GM12878 (cell line): ENCODE data around the gene MUC12.

Experiments
- EED ChIP-seq: sonication (generic); IDR thresholded peaks from 2 replicates; pipeline ENCODE4 v1.6.1; 2016; ENCODE audit warnings: antibody characterized with exemption, low read depth
- EGR1 ChIP-seq, 2 experiments: IDR thresholded peaks; 1 replicate in 1 of 2; 2 replicates in 1 of 2; pipeline ENCODE4 v1.6.1; 2011 to 2012; ENCODE audit warnings: low read depth in 2 of 2, low read length in 2 of 2, borderline replicate concordance in 1 of 2, mild to moderate bottlenecking in 1 of 2, moderate library complexity in 1 of 2
- EP300 ChIP-seq, 2 experiments: fragments of 150-350 bp in 1 of 2; IDR thresholded peaks; 2 replicates each; pipeline ENCODE4 v1.6.1; 2011 to 2012; ENCODE audit warnings: low read depth in 2 of 2, low read length in 2 of 2, borderline replicate concordance in 1 of 2, improper control_type of control experiment in 1 of 2, inconsistent platforms in 1 of 2; ENCODE audit not compliant: control insufficient read depth in 1 of 2
- EZH2 ChIP-seq: IDR thresholded peaks from 2 replicates; pipeline ENCODE4 v1.6.1; 2012; ENCODE audit warnings: low read depth, mild to moderate bottlenecking, control low read depth, inconsistent platforms, low read length, borderline replicate concordance; ENCODE audit not compliant: control insufficient read depth
- POLR2A ChIP-seq: IDR thresholded peaks from 2 replicates; pipeline ENCODE4 v1.6.1; 2011; ENCODE audit warnings: low read depth, mild to moderate bottlenecking, low read length
- ZNF274 ChIP-seq: IDR thresholded peaks from one replicate; pipeline ENCODE4 v1.8.0; 2011; ENCODE audit not compliant: insufficient read length, insufficient read depth
- TF ChIP-seq, protein P1 (sequence below), 3 experiments: IDR thresholded peaks in 2 of 3; conservative IDR thresholded peaks in 1 of 3; 2 replicates each; pipeline ENCODE4 v1.5.1; 2011; ENCODE audit warnings: low read depth in 3 of 3, low read length in 3 of 3, mild to moderate bottlenecking in 3 of 3, control low read depth in 2 of 3, moderate library complexity in 2 of 3, inconsistent platforms in 1 of 3, mixed read lengths in 1 of 3; ENCODE audit not compliant: control insufficient read depth in 2 of 3, insufficient read depth in 1 of 3; ENCODE audit errors: extremely low read depth in 1 of 3
- TF ChIP-seq, protein P2 (sequence below): IDR thresholded peaks from 2 replicates; pipeline ENCODE4 v1.6.1; 2012; ENCODE audit warnings: improper control_type of control experiment, low read depth, low read length; ENCODE audit not compliant: insufficient replicate concordance
- TF ChIP-seq, protein P3 (sequence below): fragments of 450-650 bp; formaldehyde crosslinking; IDR thresholded peaks from 2 replicates; pipeline ENCODE4 v1.4.0; 2022; ENCODE audit warnings: mild to moderate bottlenecking, moderate library complexity

DNA sequence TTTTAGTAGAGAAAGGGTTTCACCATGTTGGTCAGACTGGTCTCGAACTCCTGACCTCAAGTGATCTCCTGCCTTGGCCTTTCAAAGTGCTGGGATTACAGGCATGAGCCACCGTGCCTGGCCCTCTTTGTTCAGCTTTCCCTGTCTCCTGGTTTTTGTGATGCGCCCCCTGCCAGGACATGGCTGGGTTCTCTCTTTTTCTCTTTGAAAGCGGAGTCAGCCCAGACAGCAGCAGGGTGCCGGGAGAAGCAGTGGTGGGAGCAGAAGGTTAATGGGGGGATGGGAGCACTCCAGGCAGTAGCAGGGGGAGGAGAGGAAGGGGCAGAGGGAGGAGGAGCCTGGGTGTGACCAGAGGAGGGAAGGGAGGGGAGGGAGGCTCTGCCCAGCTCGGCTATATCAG, 18.2 kb upstream of the MUC12 start:
- TF ChIP-seq EP300 (IDR thresholded peaks at IDR 0.05; ENCODE audit: borderline replicate concordance in 1 of 2, control insufficient read depth in 1 of 2, low read depth in 2 of 2, low read length in 2 of 2) (no peak), EZH2 (no peak), ZNF274 (no peak), EED (no peak), POLR2A (no peak), EGR1 (IDR thresholded peaks at IDR 0.05; ENCODE audit: borderline replicate concordance in 1 of 2, low read depth in 2 of 2, low read length in 2 of 2) (no peak)
- TF ChIP-seq, protein P1, sequence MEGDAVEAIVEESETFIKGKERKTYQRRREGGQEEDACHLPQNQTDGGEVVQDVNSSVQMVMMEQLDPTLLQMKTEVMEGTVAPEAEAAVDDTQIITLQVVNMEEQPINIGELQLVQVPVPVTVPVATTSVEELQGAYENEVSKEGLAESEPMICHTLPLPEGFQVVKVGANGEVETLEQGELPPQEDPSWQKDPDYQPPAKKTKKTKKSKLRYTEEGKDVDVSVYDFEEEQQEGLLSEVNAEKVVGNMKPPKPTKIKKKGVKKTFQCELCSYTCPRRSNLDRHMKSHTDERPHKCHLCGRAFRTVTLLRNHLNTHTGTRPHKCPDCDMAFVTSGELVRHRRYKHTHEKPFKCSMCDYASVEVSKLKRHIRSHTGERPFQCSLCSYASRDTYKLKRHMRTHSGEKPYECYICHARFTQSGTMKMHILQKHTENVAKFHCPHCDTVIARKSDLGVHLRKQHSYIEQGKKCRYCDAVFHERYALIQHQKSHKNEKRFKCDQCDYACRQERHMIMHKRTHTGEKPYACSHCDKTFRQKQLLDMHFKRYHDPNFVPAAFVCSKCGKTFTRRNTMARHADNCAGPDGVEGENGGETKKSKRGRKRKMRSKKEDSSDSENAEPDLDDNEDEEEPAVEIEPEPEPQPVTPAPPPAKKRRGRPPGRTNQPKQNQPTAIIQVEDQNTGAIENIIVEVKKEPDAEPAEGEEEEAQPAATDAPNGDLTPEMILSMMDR (IDR thresholded peaks at IDR 0.05 in 2 of 3, conservative IDR thresholded peaks at IDR 0.05 in 1 of 3; ENCODE audit: control insufficient read depth in 2 of 3, extremely low read depth in 1 of 3, insufficient read depth in 1 of 3, low read depth in 3 of 3, low read length in 3 of 3), result no peak
- TF ChIP-seq, protein P2, sequence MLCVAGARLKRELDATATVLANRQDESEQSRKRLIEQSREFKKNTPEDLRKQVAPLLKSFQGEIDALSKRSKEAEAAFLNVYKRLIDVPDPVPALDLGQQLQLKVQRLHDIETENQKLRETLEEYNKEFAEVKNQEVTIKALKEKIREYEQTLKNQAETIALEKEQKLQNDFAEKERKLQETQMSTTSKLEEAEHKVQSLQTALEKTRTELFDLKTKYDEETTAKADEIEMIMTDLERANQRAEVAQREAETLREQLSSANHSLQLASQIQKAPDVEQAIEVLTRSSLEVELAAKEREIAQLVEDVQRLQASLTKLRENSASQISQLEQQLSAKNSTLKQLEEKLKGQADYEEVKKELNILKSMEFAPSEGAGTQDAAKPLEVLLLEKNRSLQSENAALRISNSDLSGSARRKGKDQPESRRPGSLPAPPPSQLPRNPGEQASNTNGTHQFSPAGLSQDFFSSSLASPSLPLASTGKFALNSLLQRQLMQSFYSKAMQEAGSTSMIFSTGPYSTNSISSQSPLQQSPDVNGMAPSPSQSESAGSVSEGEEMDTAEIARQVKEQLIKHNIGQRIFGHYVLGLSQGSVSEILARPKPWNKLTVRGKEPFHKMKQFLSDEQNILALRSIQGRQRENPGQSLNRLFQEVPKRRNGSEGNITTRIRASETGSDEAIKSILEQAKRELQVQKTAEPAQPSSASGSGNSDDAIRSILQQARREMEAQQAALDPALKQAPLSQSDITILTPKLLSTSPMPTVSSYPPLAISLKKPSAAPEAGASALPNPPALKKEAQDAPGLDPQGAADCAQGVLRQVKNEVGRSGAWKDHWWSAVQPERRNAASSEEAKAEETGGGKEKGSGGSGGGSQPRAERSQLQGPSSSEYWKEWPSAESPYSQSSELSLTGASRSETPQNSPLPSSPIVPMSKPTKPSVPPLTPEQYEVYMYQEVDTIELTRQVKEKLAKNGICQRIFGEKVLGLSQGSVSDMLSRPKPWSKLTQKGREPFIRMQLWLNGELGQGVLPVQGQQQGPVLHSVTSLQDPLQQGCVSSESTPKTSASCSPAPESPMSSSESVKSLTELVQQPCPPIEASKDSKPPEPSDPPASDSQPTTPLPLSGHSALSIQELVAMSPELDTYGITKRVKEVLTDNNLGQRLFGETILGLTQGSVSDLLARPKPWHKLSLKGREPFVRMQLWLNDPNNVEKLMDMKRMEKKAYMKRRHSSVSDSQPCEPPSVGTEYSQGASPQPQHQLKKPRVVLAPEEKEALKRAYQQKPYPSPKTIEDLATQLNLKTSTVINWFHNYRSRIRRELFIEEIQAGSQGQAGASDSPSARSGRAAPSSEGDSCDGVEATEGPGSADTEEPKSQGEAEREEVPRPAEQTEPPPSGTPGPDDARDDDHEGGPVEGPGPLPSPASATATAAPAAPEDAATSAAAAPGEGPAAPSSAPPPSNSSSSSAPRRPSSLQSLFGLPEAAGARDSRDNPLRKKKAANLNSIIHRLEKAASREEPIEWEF, result no peak
- TF ChIP-seq, protein P3, sequence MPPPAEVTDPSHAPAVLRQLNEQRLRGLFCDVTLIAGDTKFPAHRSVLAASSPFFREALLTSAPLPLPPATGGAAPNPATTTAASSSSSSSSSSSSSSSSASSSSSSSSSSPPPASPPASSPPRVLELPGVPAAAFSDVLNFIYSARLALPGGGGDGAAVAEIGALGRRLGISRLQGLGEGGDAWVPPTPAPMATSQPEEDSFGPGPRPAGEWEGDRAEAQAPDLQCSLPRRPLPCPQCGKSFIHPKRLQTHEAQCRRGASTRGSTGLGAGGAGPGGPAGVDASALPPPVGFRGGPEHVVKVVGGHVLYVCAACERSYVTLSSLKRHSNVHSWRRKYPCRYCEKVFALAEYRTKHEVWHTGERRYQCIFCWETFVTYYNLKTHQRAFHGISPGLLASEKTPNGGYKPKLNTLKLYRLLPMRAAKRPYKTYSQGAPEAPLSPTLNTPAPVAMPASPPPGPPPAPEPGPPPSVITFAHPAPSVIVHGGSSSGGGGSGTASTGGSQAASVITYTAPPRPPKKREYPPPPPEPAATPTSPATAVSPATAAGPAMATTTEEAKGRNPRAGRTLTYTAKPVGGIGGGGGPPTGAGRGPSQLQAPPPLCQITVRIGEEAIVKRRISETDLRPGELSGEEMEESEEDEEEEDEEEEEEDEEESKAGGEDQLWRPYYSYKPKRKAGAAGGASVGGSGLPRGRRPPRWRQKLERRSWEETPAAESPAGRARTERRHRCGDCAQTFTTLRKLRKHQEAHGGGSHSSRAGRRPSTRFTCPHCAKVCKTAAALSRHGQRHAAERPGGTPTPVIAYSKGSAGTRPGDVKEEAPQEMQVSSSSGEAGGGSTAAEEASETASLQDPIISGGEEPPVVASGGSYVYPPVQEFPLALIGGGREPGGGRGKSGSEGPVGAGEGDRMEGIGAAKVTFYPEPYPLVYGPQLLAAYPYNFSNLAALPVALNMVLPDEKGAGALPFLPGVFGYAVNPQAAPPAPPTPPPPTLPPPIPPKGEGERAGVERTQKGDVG (CRISPR knock-in tag), result no peak
